Chondrocyte (in vitro differentiated cells): ENCODE data around the gene KCNK17. TPM values are rescaled to one million over a fixed set of nuclear protein-coding genes. Genes with fewer than 3 reads are reported as not detected.

Experiments used
- DNase-seq: peaks from one replicate; pipeline ENCODE4 v3.0.0; 2021; ENCODE audit warnings: mixed read lengths, low spot score
- H3K27ac Mint-ChIP-seq: one replicate; pipeline ENCODE4 v1.8.0; 2021; ENCODE audit warnings: mild to moderate bottlenecking, moderate library complexity, mixed read lengths; ENCODE audit not compliant: unreplicated experiment
- H3K27me3 Mint-ChIP-seq: 2 replicates; pipeline ENCODE4 v1.8.0; 2021; ENCODE audit warnings: low read depth, mixed read lengths
- H3K36me3 Mint-ChIP-seq: 2 replicates; pipeline ENCODE4 v1.8.0; 2021; ENCODE audit warnings: low read depth, mixed read lengths
- H3K4me1 Mint-ChIP-seq: 2 replicates; pipeline ENCODE4 v1.8.0; 2021; ENCODE audit warnings: low read depth, mild to moderate bottlenecking, mixed read lengths
- H3K4me3 Mint-ChIP-seq: one replicate; pipeline ENCODE4 v1.8.0; 2021; ENCODE audit warnings: mild to moderate bottlenecking, moderate library complexity, mixed read lengths; ENCODE audit not compliant: unreplicated experiment
- H3K9me3 Mint-ChIP-seq: 2 replicates; pipeline ENCODE4 v1.8.0; 2021; ENCODE audit warnings: low read depth, mixed read lengths
- CTCF ChIP-seq: fragments of 200-600 bp; sonication (generic); IDR thresholded peaks from 2 replicates; pipeline ENCODE4 v1.5.0; 2021; ENCODE audit warnings: antibody characterized with exemption, mild to moderate bottlenecking, moderate library complexity
- total RNA-seq: library from RNA; stranded (reverse); gene quantifications from 3 replicates; pipeline ENCODE4 v1.2.1, GENCODE V29; 2021

The KCNK17 gene
- total RNA-seq, 1 donor from 2014 or later = not detected

DNA sequence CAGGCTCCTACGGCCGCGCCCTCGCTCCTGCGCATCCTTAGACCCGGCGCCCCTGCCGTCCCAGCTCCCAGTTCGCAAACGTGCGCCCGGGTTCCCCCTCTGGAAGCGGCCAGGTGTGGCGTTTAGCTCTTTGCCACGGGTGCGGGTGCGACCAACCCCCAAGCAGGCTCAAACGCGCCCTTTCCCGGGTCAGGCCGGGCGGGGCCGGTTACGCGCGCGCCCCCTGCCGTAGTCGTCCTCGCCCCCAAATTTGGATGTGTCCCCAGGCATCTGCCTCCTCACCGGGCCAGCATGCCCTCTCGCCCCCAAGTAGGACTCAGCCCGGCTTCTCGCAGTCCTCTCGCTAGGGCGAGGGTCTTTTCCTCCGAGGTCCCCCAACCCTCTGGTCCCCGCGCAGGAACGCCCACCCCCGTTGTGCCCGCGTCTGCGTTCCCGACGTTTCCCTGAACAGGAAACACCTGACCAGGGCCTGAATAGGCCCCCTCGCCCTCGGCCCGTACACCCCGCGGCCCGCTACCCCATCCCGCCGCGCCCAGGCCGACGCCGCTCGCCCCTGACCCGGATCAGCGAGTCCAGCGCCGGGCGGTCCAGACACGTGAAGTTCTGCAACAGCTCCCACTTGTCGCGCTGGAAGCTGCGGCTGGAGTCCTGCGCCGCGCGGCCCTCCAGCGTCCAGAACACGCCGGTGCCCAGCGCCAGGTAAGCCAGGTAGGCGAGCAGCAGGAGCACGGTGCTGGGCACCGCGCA lies 520 bp downstream of the KCNK17 start:
- H3K9me3 Mint-ChIP-seq = no peaks in the 10 kb centered on the region
- H3K4me3 Mint-ChIP-seq = no peak overlapping the region
- no peak overlapping the region for H3K27ac Mint-ChIP-seq
- H3K4me1 Mint-ChIP-seq = peaks cover 5% of the 10 kb centered on the region
- DNase-seq = no peak
- H3K27me3 Mint-ChIP-seq = peaks cover 70% of the 10 kb centered on the region
- H3K36me3 Mint-ChIP-seq = peaks cover 2% of the 10 kb centered on the region
- TF ChIP-seq CTCF = no peak

- no peak for TF ChIP-seq CTCF
- no peak overlapping the region for H3K27ac Mint-ChIP-seq
- peaks cover 5% of the 10 kb centered on the region for H3K4me1 Mint-ChIP-seq
- peaks cover 64% of the 10 kb centered on the region for H3K27me3 Mint-ChIP-seq
- H3K9me3 Mint-ChIP-seq = no peaks in the 10 kb centered on the region
- no peak overlapping the region for H3K4me3 Mint-ChIP-seq
- peaks cover under 1% of the 10 kb centered on the region for H3K36me3 Mint-ChIP-seq
- DNase-seq = no peak
Observed at GRCh38 chr6:39312912-39313525, 1.2 kb downstream of the KCNK17 start.

DNA sequence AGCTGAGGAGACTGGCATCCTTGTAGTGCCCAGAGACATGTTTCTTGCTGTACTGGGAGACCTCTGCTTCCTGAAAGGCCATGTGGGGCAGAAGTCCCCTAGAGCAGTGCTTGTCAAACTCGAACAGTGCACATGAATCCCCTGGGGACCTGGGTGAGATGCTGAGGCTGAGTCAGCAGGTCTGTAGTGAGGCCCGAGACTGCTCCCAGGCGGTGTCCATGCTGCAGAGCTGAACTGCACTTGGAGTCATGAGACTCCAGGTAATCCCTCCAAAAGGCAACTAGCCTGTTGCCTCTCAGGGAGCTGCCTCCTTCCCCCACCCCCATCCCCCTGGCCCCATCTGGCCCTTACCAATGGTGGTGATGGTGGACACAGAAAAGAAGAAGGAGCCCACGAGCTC lies 3.7 kb downstream of the KCNK17 start:
- Mint-ChIP-seq H3K9me3 (no peaks in the 10 kb centered on the region), H3K4me1 (peaks cover 5% of the 10 kb centered on the region), H3K36me3 (no peaks in the 10 kb centered on the region), H3K4me3 (no peak overlapping the region), H3K27me3 (peaks cover 59% of the 10 kb centered on the region), H3K27ac (no peak overlapping the region)
- DNase-seq = no peak
- TF ChIP-seq CTCF = no peak

DNA sequence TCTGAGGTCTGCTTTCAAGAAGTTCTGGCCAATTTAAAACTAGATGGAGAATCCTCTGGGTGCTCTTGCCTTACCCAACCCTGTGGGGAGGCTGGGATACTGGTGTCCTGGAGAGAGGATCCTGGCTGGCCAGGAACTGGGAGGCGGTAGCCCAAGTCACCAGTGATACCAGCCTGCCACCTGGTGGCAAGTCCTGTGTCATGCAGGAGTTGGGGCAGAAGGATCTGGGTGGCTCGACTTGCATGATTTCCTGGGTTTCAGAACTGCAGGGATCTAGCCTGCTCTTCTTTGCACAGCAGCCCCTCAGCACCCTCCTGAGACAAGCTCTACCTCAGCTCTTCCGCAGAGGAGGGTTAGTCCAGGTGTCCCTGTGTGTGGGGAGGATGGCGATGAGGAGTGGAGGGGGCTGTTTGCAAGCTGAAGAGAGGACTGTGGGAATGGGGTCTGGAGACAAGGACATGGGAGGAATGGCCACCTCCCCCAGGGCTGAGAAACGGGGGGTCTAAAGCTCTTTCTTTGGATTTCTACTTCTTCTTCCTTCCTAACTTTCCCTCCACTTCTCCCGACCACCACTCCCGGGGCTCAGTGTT lies 4.2 kb downstream of the KCNK17 start:
- H3K4me3 Mint-ChIP-seq = no peak overlapping the region
- peaks cover 57% of the 10 kb centered on the region for H3K27me3 Mint-ChIP-seq
- no peak overlapping the region for H3K27ac Mint-ChIP-seq
- no peak for DNase-seq
- peak; percentile 93 for TF ChIP-seq CTCF
- no peaks in the 10 kb centered on the region for H3K9me3 Mint-ChIP-seq
- H3K4me1 Mint-ChIP-seq = peaks cover 5% of the 10 kb centered on the region
- H3K36me3 Mint-ChIP-seq = no peaks in the 10 kb centered on the region

GRCh38 chr6:39307462-39307861 lies 6.8 kb downstream of the KCNK17 start:
- Mint-ChIP-seq H3K4me3 (no peak overlapping the region), H3K9me3 (no peaks in the 10 kb centered on the region), H3K4me1 (peaks cover 3% of the 10 kb centered on the region), H3K36me3 (no peaks in the 10 kb centered on the region), H3K27ac (no peak overlapping the region), H3K27me3 (peaks cover 40% of the 10 kb centered on the region)
- no peak for DNase-seq
- no peak for TF ChIP-seq CTCF
